Measurements from ENCODE around the gene MPHOSPH10. TPM values are rescaled to one million over a fixed set of nuclear protein-coding genes. Genes with fewer than 3 reads are reported as not detected.
A peak's percentile ranks its signal among the peaks of the same experiment; 100 is the strongest.

MPHOSPH10 gene
- total and polyA plus RNA-seq, 2 of the 13 experiments (the other 11 are each of a cell fraction or from before 2014, with no cell fraction given): 37.8 to 137 TPM

DNA sequence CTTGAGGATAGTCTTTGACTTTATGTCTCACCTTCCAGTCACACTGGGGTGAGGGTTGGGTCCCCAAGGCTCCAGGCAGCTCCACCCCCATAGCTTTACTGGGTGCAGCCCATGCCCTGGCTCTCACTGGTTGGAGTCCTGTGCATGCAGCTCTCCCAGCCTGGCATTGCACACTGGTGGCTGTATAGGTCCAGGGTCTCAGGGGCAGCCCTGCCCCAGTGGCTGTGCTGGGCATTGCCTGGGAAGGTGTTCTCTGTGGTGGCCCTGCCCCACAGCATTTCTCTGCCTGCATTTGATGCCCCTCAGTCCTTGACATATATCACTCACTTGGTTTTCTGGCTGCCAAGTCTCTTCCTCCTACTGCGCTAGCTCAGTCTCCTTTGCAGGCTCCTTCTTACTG, 21.2 kb downstream of the MPHOSPH10 start (continued):
- TF ChIP-seq, protein P1, sequence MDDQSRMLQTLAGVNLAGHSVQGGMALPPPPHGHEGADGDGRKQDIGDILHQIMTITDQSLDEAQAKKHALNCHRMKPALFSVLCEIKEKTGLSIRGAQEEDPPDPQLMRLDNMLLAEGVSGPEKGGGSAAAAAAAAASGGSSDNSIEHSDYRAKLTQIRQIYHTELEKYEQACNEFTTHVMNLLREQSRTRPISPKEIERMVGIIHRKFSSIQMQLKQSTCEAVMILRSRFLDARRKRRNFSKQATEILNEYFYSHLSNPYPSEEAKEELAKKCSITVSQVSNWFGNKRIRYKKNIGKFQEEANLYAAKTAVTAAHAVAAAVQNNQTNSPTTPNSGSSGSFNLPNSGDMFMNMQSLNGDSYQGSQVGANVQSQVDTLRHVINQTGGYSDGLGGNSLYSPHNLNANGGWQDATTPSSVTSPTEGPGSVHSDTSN (CRISPR knock-in tag; IDR thresholded peaks at IDR 0.05; ENCODE audit: borderline replicate concordance): no peak
- 0 out of 4 replicates have a peak, but pooled peaks of 1 of the 2 experiments have one; percentile 23 for TF ChIP-seq POLR2A (IDR thresholded peaks at IDR 0.05; ENCODE audit: insufficient read depth in 1 of 2, low read depth in 2 of 2, low read length in 2 of 2)
- TF ChIP-seq, protein P2, sequence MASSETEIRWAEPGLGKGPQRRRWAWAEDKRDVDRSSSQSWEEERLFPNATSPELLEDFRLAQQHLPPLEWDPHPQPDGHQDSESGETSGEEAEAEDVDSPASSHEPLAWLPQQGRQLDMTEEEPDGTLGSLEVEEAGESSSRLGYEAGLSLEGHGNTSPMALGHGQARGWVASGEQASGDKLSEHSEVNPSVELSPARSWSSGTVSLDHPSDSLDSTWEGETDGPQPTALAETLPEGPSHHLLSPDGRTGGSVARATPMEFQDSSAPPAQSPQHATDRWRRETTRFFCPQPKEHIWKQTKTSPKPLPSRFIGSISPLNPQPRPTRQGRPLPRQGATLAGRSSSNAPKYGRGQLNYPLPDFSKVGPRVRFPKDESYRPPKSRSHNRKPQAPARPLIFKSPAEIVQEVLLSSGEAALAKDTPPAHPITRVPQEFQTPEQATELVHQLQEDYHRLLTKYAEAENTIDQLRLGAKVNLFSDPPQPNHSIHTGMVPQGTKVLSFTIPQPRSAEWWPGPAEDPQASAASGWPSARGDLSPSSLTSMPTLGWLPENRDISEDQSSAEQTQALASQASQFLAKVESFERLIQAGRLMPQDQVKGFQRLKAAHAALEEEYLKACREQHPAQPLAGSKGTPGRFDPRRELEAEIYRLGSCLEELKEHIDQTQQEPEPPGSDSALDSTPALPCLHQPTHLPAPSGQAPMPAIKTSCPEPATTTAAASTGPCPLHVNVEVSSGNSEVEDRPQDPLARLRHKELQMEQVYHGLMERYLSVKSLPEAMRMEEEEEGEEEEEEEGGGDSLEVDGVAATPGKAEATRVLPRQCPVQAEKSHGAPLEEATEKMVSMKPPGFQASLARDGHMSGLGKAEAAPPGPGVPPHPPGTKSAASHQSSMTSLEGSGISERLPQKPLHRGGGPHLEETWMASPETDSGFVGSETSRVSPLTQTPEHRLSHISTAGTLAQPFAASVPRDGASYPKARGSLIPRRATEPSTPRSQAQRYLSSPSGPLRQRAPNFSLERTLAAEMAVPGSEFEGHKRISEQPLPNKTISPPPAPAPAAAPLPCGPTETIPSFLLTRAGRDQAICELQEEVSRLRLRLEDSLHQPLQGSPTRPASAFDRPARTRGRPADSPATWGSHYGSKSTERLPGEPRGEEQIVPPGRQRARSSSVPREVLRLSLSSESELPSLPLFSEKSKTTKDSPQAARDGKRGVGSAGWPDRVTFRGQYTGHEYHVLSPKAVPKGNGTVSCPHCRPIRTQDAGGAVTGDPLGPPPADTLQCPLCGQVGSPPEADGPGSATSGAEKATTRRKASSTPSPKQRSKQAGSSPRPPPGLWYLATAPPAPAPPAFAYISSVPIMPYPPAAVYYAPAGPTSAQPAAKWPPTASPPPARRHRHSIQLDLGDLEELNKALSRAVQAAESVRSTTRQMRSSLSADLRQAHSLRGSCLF (CRISPR knock-in tag; IDR thresholded peaks at IDR 0.05; ENCODE audit: borderline replicate concordance): no peak
- no peak for TF ChIP-seq ONECUT2 (CRISPR knock-in tag; IDR thresholded peaks at IDR 0.05)
- TF ChIP-seq ZBTB39 (CRISPR knock-in tag; IDR thresholded peaks at IDR 0.05): no peak
- TF ChIP-seq HMGXB3 (CRISPR knock-in tag; IDR thresholded peaks at IDR 0.05; ENCODE audit: borderline replicate concordance): no peak
- no peak for TF ChIP-seq CREBL2 (CRISPR knock-in tag; IDR thresholded peaks at IDR 0.05; ENCODE audit: borderline replicate concordance)
- TF ChIP-seq RBFOX2 (IDR thresholded peaks at IDR 0.05; ENCODE audit: low read depth, low read length): no peak
- no peak for TF ChIP-seq ZNF160 (CRISPR knock-in tag; IDR thresholded peaks at IDR 0.05)
- no peak for TF ChIP-seq NFIC (IDR thresholded peaks at IDR 0.05; ENCODE audit: low read length)
